SK-N-SH (cell line): ENCODE measurements around the gene KLHL12. TPM values are rescaled to one million over a fixed set of nuclear protein-coding genes. Genes with fewer than 3 reads are reported as not detected.
"Not testable (repeated sequence)": the region's sequence is repeated elsewhere in the genome, so short reads cannot be mapped to it uniquely, and the experiment has no call there.

Experiments
- CTCF ChIA-PET: fragments of 300-600, 350-600 bp; formaldehyde crosslinking; extraction: SDS; loops from one replicate; lab custom pipeline; 2021; lab: Yijun Ruan, JAX
- POLR2A ChIA-PET: fragments of 350-600 bp; sonication (Branson Sonifier 250); formaldehyde crosslinking; extraction: SDS; loops from one replicate; lab custom pipeline; 2020; ENCODE audit warnings: antibody characterized with exemption, inconsistent platforms; lab: Yijun Ruan, JAX
- DNase-seq: peaks from one replicate; pipeline ENCODE4 v3.0.0; 2012
- H2AFZ ChIP-seq: fragments of 200-600 bp; sonication (generic); 2 replicates; pipeline ENCODE4 v1.8.1; 2016; ENCODE audit warnings: antibody characterized with exemption, mild to moderate bottlenecking, low read depth
- H3F3A ChIP-seq: fragments of 200-600 bp; sonication (generic); replicated peaks from 2 replicates; pipeline ENCODE3; 2016; ENCODE audit warnings: antibody characterized with exemption, mild to moderate bottlenecking; ENCODE audit not compliant: insufficient read depth
- H3K27ac ChIP-seq, 2 experiments: fragments of 200-500 bp in 1 of 2; fragments of 200-600 bp in 1 of 2; sonication (Bioruptor generic) in 1 of 2; sonication (generic), shearing (Covaris generic) in 1 of 2; 2 replicates each; pipeline versions ENCODE4 v1.5.1 to v1.6.1; 2014 to 2016; ENCODE audit warnings: low read depth in 2 of 2, inconsistent platforms in 1 of 2, low read length in 1 of 2, mild to moderate bottlenecking in 1 of 2, mixed read lengths in 1 of 2
- H3K27me3 ChIP-seq: fragments of 200-600 bp; sonication (generic), shearing (Covaris generic); 2 replicates; pipeline ENCODE4 v1.6.1; 2016; ENCODE audit warnings: mixed run types; ENCODE audit not compliant: insufficient read depth
- H3K36me3 ChIP-seq, 2 experiments: fragments of 200-500 bp in 1 of 2; fragments of 200-600 bp in 1 of 2; sonication (Bioruptor generic) in 1 of 2; sonication (generic) in 1 of 2; replicated peaks in 1 of 2; 2 replicates each; pipeline versions ENCODE3 to v1.5.1; 2014 to 2016; ENCODE audit warnings: low read length in 1 of 2, mild to moderate bottlenecking in 1 of 2; ENCODE audit not compliant: insufficient read depth in 2 of 2, control insufficient read depth in 1 of 2
- H3K4me1 ChIP-seq, 2 experiments: fragments of 200-500 bp in 1 of 2; fragments of 200-600 bp in 1 of 2; sonication (Bioruptor generic) in 1 of 2; sonication (generic), shearing (Covaris generic) in 1 of 2; 2 replicates each; pipeline versions ENCODE4 v1.5.1 to v1.6.1; 2014 to 2016; ENCODE audit warnings: low read depth in 1 of 2, low read length in 1 of 2, mixed run types in 1 of 2; ENCODE audit not compliant: insufficient read depth in 2 of 2, control insufficient read depth in 1 of 2
- H3K4me2 ChIP-seq: fragments of 200-600 bp; sonication (generic), shearing (Covaris generic); 2 replicates; pipeline ENCODE4 v1.6.1; 2017; ENCODE audit warnings: mixed run types
- H3K4me3 ChIP-seq, 2 experiments: fragments of 200-500 bp in 1 of 2; fragments of 200-600 bp in 1 of 2; sonication (Bioruptor generic) in 1 of 2; sonication (generic), shearing (Covaris generic) in 1 of 2; 2 replicates each; pipeline versions ENCODE4 v1.5.1 to v1.8.1; 2014 to 2016; ENCODE audit warnings: low read depth in 2 of 2, inconsistent platforms in 1 of 2, low read length in 1 of 2, mild to moderate bottlenecking in 1 of 2, mixed read lengths in 1 of 2, moderate library complexity in 1 of 2
- H3K79me2 ChIP-seq: fragments of 200-600 bp; sonication (generic); 2 replicates; pipeline ENCODE4 v1.8.1; 2017; ENCODE audit warnings: mild to moderate bottlenecking; ENCODE audit not compliant: insufficient read depth
- H3K9ac ChIP-seq: fragments of 200-600 bp; sonication (generic); 2 replicates; pipeline ENCODE4 v1.6.1; 2017; ENCODE audit warnings: mixed run types
- H3K9me2 ChIP-seq: fragments of 200-600 bp; sonication (generic); 2 replicates; pipeline ENCODE4 v1.6.1; 2017; ENCODE audit warnings: mixed run types
- H3K9me3 ChIP-seq: fragments of 200-600 bp; sonication (generic); 2 replicates; pipeline ENCODE4 v1.6.1; 2017; ENCODE audit warnings: mixed run types, mild to moderate bottlenecking, moderate library complexity
- H4K20me1 ChIP-seq: fragments of 200-600 bp; sonication (generic); 2 replicates; pipeline ENCODE4 v1.6.1; 2017; ENCODE audit warnings: mild to moderate bottlenecking, mixed run types; ENCODE audit not compliant: insufficient read depth
- ELF1 ChIP-seq: IDR thresholded peaks from 2 replicates; pipeline ENCODE4 v1.4.0; 2012
- FOSL2 ChIP-seq: IDR thresholded peaks from 2 replicates; pipeline ENCODE4 v1.4.0; 2012; ENCODE audit warnings: low read depth, mild to moderate bottlenecking, moderate library complexity, borderline replicate concordance
- GABPA ChIP-seq: IDR thresholded peaks from 2 replicates; pipeline ENCODE4 v1.4.0; 2012; ENCODE audit warnings: low read depth, mild to moderate bottlenecking
- NFIC ChIP-seq: IDR thresholded peaks from 2 replicates; pipeline ENCODE4 v1.4.0; 2012; ENCODE audit warnings: borderline replicate concordance
- PBX3 ChIP-seq: IDR thresholded peaks from 2 replicates; pipeline ENCODE4; 2012
- POLR2AphosphoS5 ChIP-seq: IDR thresholded peaks from 2 replicates; pipeline ENCODE4 v1.6.1; 2012; ENCODE audit warnings: low read depth, low read length
- RFX5 ChIP-seq: IDR thresholded peaks from 2 replicates; pipeline ENCODE4 v1.6.1; 2012; ENCODE audit warnings: mild to moderate bottlenecking, improper control_type of control experiment, low read length
- SIN3A ChIP-seq: IDR thresholded peaks from 2 replicates; pipeline ENCODE4 v1.6.1; 2012; ENCODE audit warnings: low read depth, mild to moderate bottlenecking, low read length, moderate library complexity, borderline replicate concordance
- TEAD4 ChIP-seq: IDR thresholded peaks from 2 replicates; pipeline ENCODE4 v1.4.0; 2012; ENCODE audit warnings: mild to moderate bottlenecking, borderline replicate concordance; ENCODE audit not compliant: insufficient read depth
- USF2 ChIP-seq: fragments of 150-350 bp; IDR thresholded peaks from 2 replicates; pipeline ENCODE4 v1.6.1; 2017; ENCODE audit warnings: antibody characterized with exemption, low read length, low read depth, borderline replicate concordance
- ZBTB33 ChIP-seq: IDR thresholded peaks from 2 replicates; pipeline ENCODE4 v1.4.0; 2012; ENCODE audit warnings: low read depth, borderline replicate concordance
- WGBS: methylation state at CpG from one replicate; pipeline ENCODE4 v1.1.6; 2017; ENCODE audit warnings: low lambda C conversion rate; 5-methylcytosine and 5-hydroxymethylcytosine counted together
- polyA plus RNA-seq, 3 experiments: library from polyadenylated mRNA; depleted of rRNA; stranded (reverse); fragments of >200 nt; gene quantifications; 2 replicates each; pipeline ENCODE4 v1.2.3, GENCODE V29; 2012

Gene KLHL12
- polyA plus RNA-seq, 1 of the 3 experiments (the other 2 are of a cell fraction), result 22.6 TPM

GRCh38 chr1:202940561-202940960 lies 13.5 kb upstream of the KLHL12 start:
- Histone ChIP-seq H3K4me1 (no peaks in the 10 kb centered on the region), H3K9me3 (no peaks in the 10 kb centered on the region), H3K9ac (no peak overlapping the region), H3K4me3 (no peak overlapping the region), H2AFZ (no peak overlapping the region), H3K27ac (no peak overlapping the region), H3K36me3 (peaks cover 50 to 56% of the 10 kb centered on the region in 2 experiments), H3K9me2 (no peaks in the 10 kb centered on the region), H4K20me1 (no peaks in the 10 kb centered on the region), H3K27me3 (no peaks in the 10 kb centered on the region), H3K79me2 (no peaks in the 10 kb centered on the region), H3F3A (no peaks in the 10 kb centered on the region), H3K4me2 (no peak overlapping the region)
- TF ChIP-seq ZBTB33 (no peak), ELF1 (no peak)
- ChIA-PET CTCF (no interaction called here), POLR2A (no interaction called here)
- DNase-seq, result no peak

- H2AFZ ChIP-seq, result no peak overlapping the region
- H3K27me3 ChIP-seq, result no peaks in the 10 kb centered on the region
- TF ChIP-seq FOSL2 (no peak), RFX5 (no peak), SIN3A (no peak), NFIC (no peak), POLR2AphosphoS5 (no peak), TEAD4 (no peak), USF2 (no peak), GABPA (no peak), PBX3 (no peak)
- no peaks in the 10 kb centered on the region for H3K9me3 ChIP-seq
- H3K4me2 ChIP-seq, result no peak overlapping the region
- no peaks in the 10 kb centered on the region for H3K79me2 ChIP-seq
- no peak overlapping the region for H3K9ac ChIP-seq
- no peak for DNase-seq
- H3K36me3 ChIP-seq, result peaks cover 28 to 35% of the 10 kb centered on the region in 2 experiments
- no peak overlapping the region for H3K4me3 ChIP-seq
- no peak overlapping the region for H3K27ac ChIP-seq
- ChIA-PET CTCF (interaction anchor here (1.1 kb wide), 1 partner anchor 334 kb away, joined by 3 read pairs; no protein-coding TSS in a partner anchor), POLR2A (no interaction called here)
- H3K9me2 ChIP-seq, result no peaks in the 10 kb centered on the region
- no peaks in the 10 kb centered on the region for H3K4me1 ChIP-seq
- H4K20me1 ChIP-seq, result no peaks in the 10 kb centered on the region
- 92% methylated on average over 5 of the region's 5 CpGs for WGBS
- H3F3A ChIP-seq, result no peaks in the 10 kb centered on the region
These were observed 11.4 kb upstream of the KLHL12 start for GRCh38 chr1:202938287-202938925.

- H3K9me3 ChIP-seq, H4K20me1 ChIP-seq, H2AFZ ChIP-seq, H3K27ac ChIP-seq, DNase-seq, H3K4me3 ChIP-seq, H3K4me2 ChIP-seq, POLR2A ChIA-PET, H3K9me2 ChIP-seq, H3F3A ChIP-seq, CTCF ChIA-PET, H3K79me2 ChIP-seq, H3K27me3 ChIP-seq, H3K4me1 ChIP-seq, H3K9ac ChIP-seq: not testable (repeated sequence)
- peaks cover 16% of the 10 kb centered on the region in 2 experiments for H3K36me3 ChIP-seq
- 64% methylated on average over 1 of the region's 6 CpGs for WGBS
These were observed 9.4 kb upstream of the KLHL12 start for GRCh38 chr1:202936409-202936808.
